C4-2B (cell line): Measurements from ENCODE around the gene INSIG2.

Source experiments
- H3K27ac ChIP-seq: fragments of 450-650 bp; 2 replicates; pipeline ENCODE4 v1.5.1; 2017
- CTCF ChIP-seq: fragments of 450-650 bp; conservative IDR thresholded peaks from 2 replicates; pipeline ENCODE4 v1.5.1; 2017; ENCODE audit warnings: mild to moderate bottlenecking
- ZFX ChIP-seq: fragments of 450-650 bp; IDR thresholded peaks from 2 replicates; pipeline ENCODE4 v1.6.1; 2017

The INSIG2 gene

GRCh38 chr2:118053681-118054080 lies 34.6 kb upstream of the INSIG2 start:
- no peak for TF ChIP-seq CTCF
- no peak for TF ChIP-seq ZFX
- H3K27ac ChIP-seq: no peak overlapping the region

GRCh38 chr2:118054213-118055008 lies 33.9 kb upstream of the INSIG2 start:
- H3K27ac ChIP-seq: no peak overlapping the region
- TF ChIP-seq ZFX (no peak), CTCF (no peak)

GRCh38 chr2:118055512-118056164 lies 32.6 kb upstream of the INSIG2 start:
- H3K27ac ChIP-seq: no peak overlapping the region
- TF ChIP-seq ZFX (no peak), CTCF (no peak)

- no peak for TF ChIP-seq ZFX
- TF ChIP-seq CTCF: no peak
- H3K27ac ChIP-seq: no peak overlapping the region
Measured at GRCh38 chr2:118056165-118056534, 32.1 kb upstream of the INSIG2 start.

- no peak for TF ChIP-seq CTCF
- TF ChIP-seq ZFX: no peak
- no peak overlapping the region for H3K27ac ChIP-seq
Measured at GRCh38 chr2:118056801-118057200, 31.5 kb upstream of the INSIG2 start.

- TF ChIP-seq CTCF (no peak), ZFX (no peak)
- H3K27ac ChIP-seq: no peak overlapping the region
Measured at GRCh38 chr2:118058951-118059350, 29.3 kb upstream of the INSIG2 start.

GRCh38 chr2:118059919-118060478 lies 28.3 kb upstream of the INSIG2 start:
- H3K27ac ChIP-seq: no peak overlapping the region
- TF ChIP-seq ZFX: no peak
- TF ChIP-seq CTCF: no peak
